Measurements from ENCODE around the gene AP3B2.

Gene AP3B2, protein sequence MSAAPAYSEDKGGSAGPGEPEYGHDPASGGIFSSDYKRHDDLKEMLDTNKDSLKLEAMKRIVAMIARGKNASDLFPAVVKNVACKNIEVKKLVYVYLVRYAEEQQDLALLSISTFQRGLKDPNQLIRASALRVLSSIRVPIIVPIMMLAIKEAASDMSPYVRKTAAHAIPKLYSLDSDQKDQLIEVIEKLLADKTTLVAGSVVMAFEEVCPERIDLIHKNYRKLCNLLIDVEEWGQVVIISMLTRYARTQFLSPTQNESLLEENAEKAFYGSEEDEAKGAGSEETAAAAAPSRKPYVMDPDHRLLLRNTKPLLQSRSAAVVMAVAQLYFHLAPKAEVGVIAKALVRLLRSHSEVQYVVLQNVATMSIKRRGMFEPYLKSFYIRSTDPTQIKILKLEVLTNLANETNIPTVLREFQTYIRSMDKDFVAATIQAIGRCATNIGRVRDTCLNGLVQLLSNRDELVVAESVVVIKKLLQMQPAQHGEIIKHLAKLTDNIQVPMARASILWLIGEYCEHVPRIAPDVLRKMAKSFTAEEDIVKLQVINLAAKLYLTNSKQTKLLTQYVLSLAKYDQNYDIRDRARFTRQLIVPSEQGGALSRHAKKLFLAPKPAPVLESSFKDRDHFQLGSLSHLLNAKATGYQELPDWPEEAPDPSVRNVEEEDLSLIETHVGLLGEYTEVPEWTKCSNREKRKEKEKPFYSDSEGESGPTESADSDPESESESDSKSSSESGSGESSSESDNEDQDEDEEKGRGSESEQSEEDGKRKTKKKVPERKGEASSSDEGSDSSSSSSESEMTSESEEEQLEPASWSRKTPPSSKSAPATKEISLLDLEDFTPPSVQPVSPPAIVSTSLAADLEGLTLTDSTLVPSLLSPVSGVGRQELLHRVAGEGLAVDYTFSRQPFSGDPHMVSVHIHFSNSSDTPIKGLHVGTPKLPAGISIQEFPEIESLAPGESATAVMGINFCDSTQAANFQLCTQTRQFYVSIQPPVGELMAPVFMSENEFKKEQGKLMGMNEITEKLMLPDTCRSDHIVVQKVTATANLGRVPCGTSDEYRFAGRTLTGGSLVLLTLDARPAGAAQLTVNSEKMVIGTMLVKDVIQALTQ

DNA sequence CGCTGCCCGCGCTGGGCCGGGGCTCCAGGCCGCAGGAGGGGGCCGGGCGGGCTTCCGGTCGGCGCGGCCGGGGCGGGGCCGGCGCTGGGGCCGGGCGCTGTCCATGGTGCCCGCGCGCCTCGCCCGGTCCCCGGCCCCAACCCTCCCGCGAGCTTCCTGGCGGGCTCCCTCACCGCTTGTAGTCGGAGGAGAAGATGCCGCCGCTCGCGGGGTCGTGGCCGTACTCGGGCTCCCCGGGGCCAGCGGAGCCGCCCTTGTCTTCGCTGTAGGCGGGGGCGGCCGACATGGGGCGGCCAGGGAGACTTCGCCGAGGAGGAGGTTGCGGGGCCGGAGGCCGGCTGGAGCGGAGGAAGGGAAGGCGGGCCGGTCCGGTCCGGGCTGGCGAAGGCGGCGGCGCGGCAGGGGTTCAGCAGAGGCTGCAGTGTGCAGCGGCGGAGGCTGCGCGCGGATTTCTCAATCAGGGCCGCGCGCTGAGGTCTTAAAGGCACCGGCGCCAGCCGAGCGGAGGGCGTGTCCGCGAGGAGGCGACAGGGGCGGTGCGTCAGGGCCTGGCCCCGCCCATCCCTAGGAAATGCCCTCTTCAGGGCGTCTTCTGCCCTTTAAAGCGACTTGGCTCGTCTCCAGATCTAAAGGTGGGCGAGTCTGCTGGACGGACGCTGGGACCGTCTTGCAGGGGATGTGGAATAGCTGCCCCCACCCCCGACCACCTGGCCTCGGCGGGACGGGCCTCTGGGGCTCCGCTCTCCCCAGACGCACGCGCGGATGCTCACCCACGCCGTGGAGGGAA is at the start of gene AP3B2:
Gene AP3B2, minus strand, starts transcription at position 455 of the 787 bp plus-strand sequence. Its CDS starts 169 bp downstream, at position 286.
- peaks cover 11% of the 10 kb centered on the region; the same call in 1 of the 2 replicates for H3K4me1 ChIP-seq (ENCODE audit: insufficient read depth, low read length)
- H3K36me3 ChIP-seq (ENCODE audit: insufficient read depth, low read depth, low read length): no peaks in the 10 kb centered on the region
- peak within 1 kb of the TSS; percentile 68; the same call in 1 of the 2 replicates for H3K9ac ChIP-seq (ENCODE audit: low read depth, low read length)
- peak within 1 kb of the TSS; percentile 36 for H3K27ac ChIP-seq (ENCODE audit: low read length)
- peak within 1 kb of the TSS; percentile 80 for H3K4me3 ChIP-seq (ENCODE audit: low read length)
- H3K9me3 ChIP-seq (ENCODE audit: insufficient read depth, low read depth, low read length): no peaks in the 10 kb centered on the region
- peaks cover 17% of the 10 kb centered on the region for H3K27me3 ChIP-seq (ENCODE audit: insufficient read depth, low read length)

DNA sequence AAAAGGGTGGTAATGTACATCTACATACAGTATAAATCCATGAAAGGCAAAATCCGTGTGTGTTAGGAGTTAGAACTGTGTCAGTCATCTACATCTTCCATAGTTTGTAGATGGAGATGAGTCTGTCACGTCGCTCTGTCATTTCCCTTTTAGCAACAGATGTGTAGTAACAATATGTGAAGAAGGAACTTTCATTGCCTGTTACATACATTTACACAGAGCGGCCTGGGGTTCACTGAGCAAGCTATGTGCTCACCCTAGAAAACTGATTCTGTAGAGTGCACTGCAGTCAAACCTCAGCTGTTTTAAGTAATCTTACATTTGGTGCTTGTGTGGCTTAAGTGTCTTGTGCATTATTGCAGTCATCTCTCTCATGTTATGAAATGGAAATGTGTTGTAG is 41.6 kb upstream of the AP3B2 start:
- Histone ChIP-seq H3K9me3 (ENCODE audit: insufficient read depth, low read depth, low read length) (no peaks in the 10 kb centered on the region), H3K36me3 (ENCODE audit: insufficient read depth, low read depth, low read length) (peaks cover 34% of the 10 kb centered on the region), H3K27ac (ENCODE audit: low read length) (no peak overlapping the region), H3K4me1 (ENCODE audit: insufficient read depth, low read length) (peaks cover 4% of the 10 kb centered on the region), H3K4me3 (ENCODE audit: low read length) (peak overlapping the region; percentile 92), H3K9ac (ENCODE audit: low read depth, low read length) (peak overlapping the region; percentile 95), H3K27me3 (ENCODE audit: insufficient read depth, low read length) (no peaks in the 10 kb centered on the region)

DNA sequence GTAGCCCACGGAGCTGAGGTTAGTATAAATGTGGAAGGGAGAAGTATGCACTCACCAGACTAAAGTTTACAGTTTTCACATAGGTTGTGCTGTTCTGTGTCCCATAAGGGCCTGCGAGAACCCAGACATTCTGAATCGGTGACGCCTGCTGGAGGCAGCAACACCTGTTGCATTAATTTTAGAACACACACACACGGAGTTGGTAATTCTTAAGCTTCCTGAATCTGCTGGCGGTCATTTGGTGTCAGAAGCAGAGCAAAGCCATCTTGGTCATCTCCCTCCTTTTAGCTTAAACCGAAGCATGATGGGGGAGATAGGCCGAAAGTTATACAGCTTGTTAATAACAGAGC is 41.1 kb upstream of the AP3B2 start:
- Histone ChIP-seq H3K4me1 (ENCODE audit: insufficient read depth, low read length) (peaks cover 4% of the 10 kb centered on the region), H3K27me3 (ENCODE audit: insufficient read depth, low read length) (no peaks in the 10 kb centered on the region), H3K27ac (ENCODE audit: low read length) (no peak overlapping the region), H3K36me3 (ENCODE audit: insufficient read depth, low read depth, low read length) (peaks cover 29% of the 10 kb centered on the region), H3K4me3 (ENCODE audit: low read length) (peak overlapping the region; percentile 92), H3K9me3 (ENCODE audit: insufficient read depth, low read depth, low read length) (no peaks in the 10 kb centered on the region), H3K9ac (ENCODE audit: low read depth, low read length) (peak overlapping the region; percentile 95)

DNA sequence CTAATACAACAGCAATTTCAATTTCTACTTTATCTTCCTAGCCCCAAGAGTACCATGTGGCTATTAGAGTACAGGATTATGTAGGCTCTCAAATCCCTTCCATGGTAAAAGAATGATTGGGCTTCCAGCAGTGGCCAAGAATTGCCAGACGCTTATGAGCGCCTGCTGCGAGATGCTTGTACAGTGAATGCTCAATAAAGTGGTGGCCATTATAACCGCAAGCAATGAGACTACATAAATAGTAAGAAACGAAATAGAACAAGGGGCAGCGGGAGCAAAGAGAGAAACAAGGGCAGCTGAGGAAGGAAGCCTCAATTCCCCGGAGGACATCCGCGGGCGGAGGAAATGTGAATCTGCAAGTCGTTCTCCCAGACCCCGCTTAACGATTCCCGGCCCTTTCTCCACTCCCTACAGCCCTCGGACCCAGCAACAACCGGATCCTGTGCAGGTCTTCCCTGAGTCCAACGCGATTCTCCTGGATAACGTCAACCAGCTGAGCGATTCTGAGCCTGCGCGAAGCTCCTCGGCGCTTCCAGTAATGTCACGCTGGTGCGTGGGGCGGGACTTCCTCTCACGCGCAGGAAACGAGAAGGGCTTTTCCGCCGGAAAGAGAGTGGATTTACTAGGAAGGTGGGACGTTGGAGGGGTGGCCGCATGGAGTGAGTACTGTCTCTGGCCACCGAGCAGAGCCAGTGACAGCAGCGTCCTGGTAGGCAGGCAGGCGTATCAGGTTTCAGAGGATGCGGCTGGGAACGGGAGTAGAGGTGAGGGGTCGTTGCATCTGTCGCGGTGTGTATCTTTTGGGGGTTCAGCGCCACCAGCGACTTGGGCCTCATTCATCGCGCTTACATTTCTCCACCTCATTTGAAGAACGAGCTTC is 40.5 kb upstream of the AP3B2 start:
- peak overlapping the region; percentile 92 for H3K4me3 ChIP-seq (ENCODE audit: low read length)
- H3K27me3 ChIP-seq (ENCODE audit: insufficient read depth, low read length): no peaks in the 10 kb centered on the region
- peaks cover 4% of the 10 kb centered on the region for H3K4me1 ChIP-seq (ENCODE audit: insufficient read depth, low read length)
- H3K9ac ChIP-seq (ENCODE audit: low read depth, low read length): peak overlapping the region; percentile 95
- peaks cover 23% of the 10 kb centered on the region for H3K36me3 ChIP-seq (ENCODE audit: insufficient read depth, low read depth, low read length)
- no peaks in the 10 kb centered on the region for H3K9me3 ChIP-seq (ENCODE audit: insufficient read depth, low read depth, low read length)
- H3K27ac ChIP-seq (ENCODE audit: low read length): no peak overlapping the region

DNA sequence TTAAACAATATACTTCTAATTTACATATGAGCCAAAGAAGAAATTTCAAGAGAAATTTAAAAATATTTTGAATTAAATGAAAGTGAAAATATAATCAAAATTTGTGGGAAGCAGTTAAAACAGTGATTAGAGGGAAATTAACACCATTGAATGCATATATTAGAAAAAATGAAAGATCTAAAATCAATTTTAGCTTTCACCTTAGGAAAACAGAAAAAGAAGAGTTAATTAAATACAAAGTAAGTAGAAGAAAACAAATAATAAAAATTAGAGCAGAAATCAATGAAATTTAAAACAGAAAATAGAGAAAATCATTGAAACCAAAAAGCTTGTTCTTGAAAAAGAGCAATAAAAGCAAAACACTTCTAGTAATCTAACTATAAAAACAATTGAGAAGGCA is 38.6 kb upstream of the AP3B2 start:
- peaks cover 13% of the 10 kb centered on the region for H3K36me3 ChIP-seq (ENCODE audit: insufficient read depth, low read depth, low read length)
- peaks cover 4% of the 10 kb centered on the region for H3K4me1 ChIP-seq (ENCODE audit: insufficient read depth, low read length)
- H3K4me3 ChIP-seq (ENCODE audit: low read length): no peak overlapping the region
- no peaks in the 10 kb centered on the region for H3K27me3 ChIP-seq (ENCODE audit: insufficient read depth, low read length)
- no peaks in the 10 kb centered on the region for H3K9me3 ChIP-seq (ENCODE audit: insufficient read depth, low read depth, low read length)
- no peak overlapping the region for H3K27ac ChIP-seq (ENCODE audit: low read length)
- no peak overlapping the region for H3K9ac ChIP-seq (ENCODE audit: low read depth, low read length)

DNA sequence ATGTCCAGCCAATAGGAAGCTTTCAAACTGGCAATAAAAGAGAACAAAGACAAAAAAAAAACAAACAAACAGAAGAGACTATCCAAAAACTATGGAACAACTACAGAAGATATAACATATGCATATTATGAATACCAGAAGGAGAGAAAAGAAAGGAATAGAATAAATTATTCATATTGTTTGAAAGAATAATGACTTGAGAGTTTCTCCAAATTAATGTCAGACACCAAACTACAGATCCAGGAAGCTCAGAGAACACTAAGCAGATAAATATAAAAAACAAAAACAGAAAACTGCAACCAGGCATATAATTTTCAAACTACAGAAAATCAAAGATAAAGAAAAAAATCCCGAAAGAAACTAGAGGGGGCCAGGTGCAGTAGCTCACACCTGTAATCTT is 34.1 kb upstream of the AP3B2 start:
- no peaks in the 10 kb centered on the region for H3K36me3 ChIP-seq (ENCODE audit: insufficient read depth, low read depth, low read length)
- no peaks in the 10 kb centered on the region for H3K9me3 ChIP-seq (ENCODE audit: insufficient read depth, low read depth, low read length)
- no peaks in the 10 kb centered on the region for H3K4me1 ChIP-seq (ENCODE audit: insufficient read depth, low read length)
- no peak overlapping the region for H3K4me3 ChIP-seq (ENCODE audit: low read length)
- H3K9ac ChIP-seq (ENCODE audit: low read depth, low read length): no peak overlapping the region
- H3K27ac ChIP-seq (ENCODE audit: low read length): no peak overlapping the region
- no peaks in the 10 kb centered on the region for H3K27me3 ChIP-seq (ENCODE audit: insufficient read depth, low read length)

DNA sequence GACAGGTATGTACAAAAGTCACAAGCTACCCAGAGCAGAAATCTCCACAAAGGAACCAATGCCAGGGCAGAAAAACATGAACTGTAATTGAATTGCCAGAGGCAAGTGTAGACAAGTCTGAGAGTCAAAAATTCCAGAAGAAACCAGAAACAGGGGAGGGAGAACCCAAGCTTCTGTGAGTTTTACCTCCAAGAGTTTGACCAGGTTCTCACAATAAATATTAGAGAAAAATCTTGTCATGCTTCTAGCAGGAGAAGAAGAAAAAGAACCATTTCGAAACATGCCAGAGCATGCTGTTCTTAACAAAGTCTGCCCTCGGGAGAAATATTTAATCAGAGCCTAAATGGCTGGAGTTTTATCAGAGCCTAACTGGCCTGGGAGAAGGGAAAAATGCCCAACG is 32.5 kb upstream of the AP3B2 start:
- H3K27me3 ChIP-seq (ENCODE audit: insufficient read depth, low read length): no peaks in the 10 kb centered on the region
- H3K4me1 ChIP-seq (ENCODE audit: insufficient read depth, low read length): no peaks in the 10 kb centered on the region
- no peaks in the 10 kb centered on the region for H3K36me3 ChIP-seq (ENCODE audit: insufficient read depth, low read depth, low read length)
- no peak overlapping the region for H3K9ac ChIP-seq (ENCODE audit: low read depth, low read length)
- no peaks in the 10 kb centered on the region for H3K9me3 ChIP-seq (ENCODE audit: insufficient read depth, low read depth, low read length)
- H3K4me3 ChIP-seq (ENCODE audit: low read length): no peak overlapping the region
- H3K27ac ChIP-seq (ENCODE audit: low read length): no peak overlapping the region

DNA sequence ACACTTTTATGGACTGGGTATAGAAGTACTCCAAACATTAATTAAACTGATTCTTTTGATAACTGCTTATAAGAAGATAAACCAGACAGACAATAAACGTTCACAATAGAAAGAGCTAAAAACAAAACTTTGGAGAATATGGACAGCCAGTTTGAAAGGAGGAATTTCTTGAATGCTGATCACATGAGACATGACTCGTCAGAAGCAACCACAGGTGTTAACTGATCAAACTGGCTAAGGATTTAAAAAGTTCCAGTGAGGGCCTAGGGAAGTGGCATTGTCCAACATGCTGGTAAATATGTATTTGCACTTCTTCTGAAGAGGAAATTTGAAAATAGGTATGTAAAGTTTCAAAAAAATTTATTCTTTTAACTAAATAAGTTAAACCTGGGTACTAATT is 29.4 kb upstream of the AP3B2 start:
- Histone ChIP-seq H3K4me1 (ENCODE audit: insufficient read depth, low read length) (no peaks in the 10 kb centered on the region), H3K27ac (ENCODE audit: low read length) (no peak overlapping the region), H3K9me3 (ENCODE audit: insufficient read depth, low read depth, low read length) (no peaks in the 10 kb centered on the region), H3K9ac (ENCODE audit: low read depth, low read length) (no peak overlapping the region), H3K36me3 (ENCODE audit: insufficient read depth, low read depth, low read length) (no peaks in the 10 kb centered on the region), H3K4me3 (ENCODE audit: low read length) (no peak overlapping the region), H3K27me3 (ENCODE audit: insufficient read depth, low read length) (no peaks in the 10 kb centered on the region)

DNA sequence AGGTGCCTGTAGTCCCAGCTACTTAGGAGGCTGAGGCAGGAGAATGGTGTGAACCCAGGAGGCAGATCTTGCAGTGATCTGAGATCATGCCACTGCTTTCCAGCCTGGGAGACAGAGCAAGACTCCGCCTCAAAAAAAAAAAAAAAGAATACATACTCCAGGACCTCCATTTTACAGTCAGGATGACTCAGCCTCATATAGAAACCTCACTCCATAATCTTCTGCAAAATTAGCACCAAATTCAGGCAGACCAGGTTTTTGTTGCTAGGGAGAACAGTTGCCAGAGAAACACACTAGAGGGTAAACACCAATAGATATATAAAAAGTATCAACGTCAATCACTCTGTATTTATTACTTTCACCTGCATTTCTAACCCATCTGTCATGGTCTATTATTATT is 28.3 kb upstream of the AP3B2 start:
- no peak overlapping the region for H3K27ac ChIP-seq (ENCODE audit: low read length)
- no peaks in the 10 kb centered on the region for H3K4me1 ChIP-seq (ENCODE audit: insufficient read depth, low read length)
- no peaks in the 10 kb centered on the region for H3K36me3 ChIP-seq (ENCODE audit: insufficient read depth, low read depth, low read length)
- no peaks in the 10 kb centered on the region for H3K9me3 ChIP-seq (ENCODE audit: insufficient read depth, low read depth, low read length)
- H3K27me3 ChIP-seq (ENCODE audit: insufficient read depth, low read length): no peaks in the 10 kb centered on the region
- no peak overlapping the region for H3K4me3 ChIP-seq (ENCODE audit: low read length)
- no peak overlapping the region for H3K9ac ChIP-seq (ENCODE audit: low read depth, low read length)

DNA sequence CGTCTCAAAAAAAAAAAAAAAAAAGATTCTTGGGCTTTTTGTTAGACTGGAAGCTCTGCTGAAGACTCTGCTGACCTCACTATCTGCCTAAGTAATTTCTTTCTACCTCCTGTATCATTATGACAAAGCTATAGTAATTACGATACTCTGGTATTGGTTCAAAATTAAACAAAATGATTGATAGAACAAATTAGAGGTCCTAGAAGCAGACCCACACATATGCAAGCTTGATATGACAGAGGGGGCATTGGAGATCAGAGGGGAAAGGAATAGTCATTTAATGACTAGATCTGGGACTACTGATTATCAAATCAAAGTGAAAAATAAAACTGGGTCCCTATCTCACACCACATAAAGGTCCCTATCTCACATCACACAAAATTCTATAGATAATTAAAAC is 21.9 kb upstream of the AP3B2 start:
- Histone ChIP-seq H3K36me3 (ENCODE audit: insufficient read depth, low read depth, low read length) (no peaks in the 10 kb centered on the region), H3K9me3 (ENCODE audit: insufficient read depth, low read depth, low read length) (no peaks in the 10 kb centered on the region), H3K4me3 (ENCODE audit: low read length) (no peak overlapping the region), H3K27ac (ENCODE audit: low read length) (no peak overlapping the region), H3K27me3 (ENCODE audit: insufficient read depth, low read length) (no peaks in the 10 kb centered on the region), H3K4me1 (ENCODE audit: insufficient read depth, low read length) (no peaks in the 10 kb centered on the region), H3K9ac (ENCODE audit: low read depth, low read length) (no peak overlapping the region)

Data from iPS-20b (cell line).